GM18861 (cell line): ENCODE data around the gene ZNF415.
A peak's percentile ranks its signal among the peaks of the same experiment; 100 is the strongest.
"Not testable (repeated sequence)": the region's sequence is repeated elsewhere in the genome, so short reads cannot be mapped to it uniquely, and the experiment has no call there.

Experiments
- ATAC-seq: cut with Tn5 transposase; IDR thresholded peaks from one replicate; pipeline ENCODE4 v1.9.1; 2021; ENCODE audit not compliant: unreplicated experiment

Gene ZNF415

DNA sequence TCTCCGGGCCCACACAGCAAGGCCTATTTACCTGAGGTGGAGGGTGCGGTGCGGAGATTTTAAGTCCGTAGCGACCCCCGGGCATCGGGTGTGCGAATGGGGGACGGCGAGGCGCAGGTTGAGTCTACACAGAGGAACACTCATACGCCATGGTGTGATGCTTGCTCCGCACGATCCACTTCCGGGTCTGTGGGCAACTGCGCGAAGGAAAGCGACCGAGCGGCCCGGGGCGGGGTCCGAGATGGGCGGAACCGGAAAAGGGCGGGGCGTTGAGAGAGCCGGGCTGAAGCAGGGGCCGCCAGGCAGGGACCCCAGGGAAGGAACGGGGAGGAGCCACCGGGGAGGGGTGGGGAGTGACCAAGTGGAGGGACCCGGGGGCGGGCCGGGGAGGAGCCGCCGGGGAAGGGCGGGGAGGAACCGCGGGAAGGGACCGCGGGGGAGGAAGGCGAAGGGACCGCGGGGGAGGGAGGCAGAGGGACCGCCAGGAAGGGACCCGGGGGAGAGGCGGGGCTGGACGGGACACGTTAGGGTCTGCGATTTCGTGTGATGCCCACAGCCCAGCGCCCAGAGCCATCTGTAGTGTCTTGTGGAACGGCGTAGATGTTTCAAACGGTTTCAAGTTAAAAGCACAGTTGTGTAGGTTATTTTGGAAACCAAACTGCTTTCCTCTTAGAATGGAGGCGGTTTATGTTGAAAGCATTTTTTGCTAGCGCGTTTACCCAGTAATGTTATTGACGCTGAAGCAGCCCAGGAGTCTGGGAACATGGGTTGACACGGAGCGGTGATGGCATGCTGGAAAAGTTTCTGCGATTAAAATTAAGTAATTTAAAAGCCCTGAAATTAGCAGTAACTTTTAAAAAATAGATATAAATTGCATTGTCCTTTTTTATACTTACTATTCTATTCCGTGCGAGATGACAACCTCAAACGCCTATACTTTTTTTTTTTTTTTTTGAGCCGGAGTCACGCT, 29.2 kb downstream of the ZNF415 start, which contains the start of gene ZNF160:
TSS of gene ZNF160 (minus strand) at position 189 of the 970 bp plus-strand sequence. CDS start 17,146 bp downstream, outside the sequence.
- ATAC-seq = peak; percentile 83

DNA sequence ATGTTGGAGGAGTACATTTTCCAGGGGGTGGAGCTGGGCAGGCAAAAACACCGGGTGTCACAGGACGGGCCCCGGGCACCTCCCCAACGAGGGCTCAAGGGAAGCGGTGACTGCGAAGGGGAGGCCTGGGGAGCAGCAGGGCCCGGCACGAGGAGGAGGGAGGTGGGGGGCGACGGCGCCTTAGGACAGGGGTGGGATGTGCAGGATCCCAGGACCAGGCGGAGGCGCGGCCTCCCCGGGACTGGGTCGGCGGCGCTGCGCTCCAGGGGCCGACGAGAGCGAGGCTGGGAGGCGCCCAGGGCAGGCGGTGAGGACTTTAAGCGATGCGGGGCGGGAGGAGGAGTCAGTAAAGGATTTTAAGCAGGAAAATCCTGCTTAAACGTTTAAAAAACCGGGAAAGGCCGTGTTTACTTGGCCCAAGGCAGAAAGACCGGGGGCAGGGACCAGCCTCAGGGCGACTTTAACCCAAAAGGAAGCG, 29.9 kb downstream of the ZNF415 start:
- peak; percentile 21 for ATAC-seq

DNA sequence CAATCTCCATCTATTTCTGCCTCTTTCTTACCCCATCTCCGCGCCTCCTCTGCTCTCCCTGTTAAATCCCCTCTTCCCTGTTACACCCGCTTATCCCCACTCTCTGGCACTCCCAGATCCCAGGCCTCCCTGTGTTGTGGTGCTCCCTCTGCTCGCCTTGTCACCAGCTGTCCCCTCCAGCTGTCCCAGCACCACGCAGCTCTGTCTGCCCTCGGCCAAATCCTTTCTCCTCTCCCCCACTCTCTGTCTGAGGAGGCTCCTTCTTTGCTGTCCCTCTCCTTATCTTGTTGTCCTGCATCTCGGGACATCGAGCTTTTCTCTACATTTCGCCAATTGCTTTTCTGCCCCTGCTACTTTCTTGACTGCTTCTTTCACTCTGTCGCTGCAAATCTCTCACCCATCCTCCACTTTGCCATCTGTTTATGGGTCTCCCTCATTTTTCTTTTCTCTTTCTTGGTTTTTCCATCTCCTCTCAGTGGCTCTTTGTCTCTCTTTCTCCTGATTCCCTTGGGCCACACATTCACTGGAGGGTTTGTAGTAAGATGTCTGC, 30.4 kb downstream of the ZNF415 start:
- no peak for ATAC-seq

DNA sequence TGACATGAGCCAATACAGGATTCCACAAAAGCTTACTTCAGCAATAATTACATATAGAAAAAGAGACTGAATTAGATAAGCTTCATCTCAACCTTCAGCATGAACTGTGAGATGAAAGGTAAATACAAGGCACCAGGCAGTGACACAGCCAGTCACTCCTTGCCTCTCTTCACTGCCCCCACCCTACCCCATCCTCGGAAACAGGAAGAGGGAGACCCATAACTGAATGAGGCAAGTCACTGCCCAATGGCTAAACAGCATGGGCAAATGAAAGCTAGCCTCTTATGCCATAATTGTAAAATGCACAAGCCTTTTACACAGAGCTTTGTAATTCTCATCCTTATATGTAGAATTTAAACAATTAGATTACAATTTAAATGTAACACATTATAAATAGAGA, 31.2 kb downstream of the ZNF415 start:
- ATAC-seq = no peak

DNA sequence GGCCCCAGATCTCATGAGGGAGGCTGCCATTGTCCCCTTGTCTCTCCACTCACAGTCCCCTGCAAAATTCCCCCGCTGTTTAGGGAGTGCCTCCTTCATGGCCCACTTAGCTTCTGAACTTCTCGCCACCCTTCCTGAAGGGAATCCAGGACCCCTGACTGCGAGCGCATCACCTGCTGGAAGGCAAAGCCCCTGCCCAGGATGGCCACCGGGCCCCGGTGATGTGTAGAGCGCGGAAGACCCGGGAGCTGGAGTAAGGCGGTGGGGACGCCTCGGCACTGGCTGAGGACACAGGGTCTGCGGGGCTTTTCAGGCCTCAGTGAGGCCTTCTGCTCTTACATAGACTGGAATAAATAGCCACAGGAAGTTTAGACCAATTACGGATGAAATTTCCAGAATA, 34.1 kb downstream of the ZNF415 start:
- ATAC-seq = not testable (repeated sequence)

DNA sequence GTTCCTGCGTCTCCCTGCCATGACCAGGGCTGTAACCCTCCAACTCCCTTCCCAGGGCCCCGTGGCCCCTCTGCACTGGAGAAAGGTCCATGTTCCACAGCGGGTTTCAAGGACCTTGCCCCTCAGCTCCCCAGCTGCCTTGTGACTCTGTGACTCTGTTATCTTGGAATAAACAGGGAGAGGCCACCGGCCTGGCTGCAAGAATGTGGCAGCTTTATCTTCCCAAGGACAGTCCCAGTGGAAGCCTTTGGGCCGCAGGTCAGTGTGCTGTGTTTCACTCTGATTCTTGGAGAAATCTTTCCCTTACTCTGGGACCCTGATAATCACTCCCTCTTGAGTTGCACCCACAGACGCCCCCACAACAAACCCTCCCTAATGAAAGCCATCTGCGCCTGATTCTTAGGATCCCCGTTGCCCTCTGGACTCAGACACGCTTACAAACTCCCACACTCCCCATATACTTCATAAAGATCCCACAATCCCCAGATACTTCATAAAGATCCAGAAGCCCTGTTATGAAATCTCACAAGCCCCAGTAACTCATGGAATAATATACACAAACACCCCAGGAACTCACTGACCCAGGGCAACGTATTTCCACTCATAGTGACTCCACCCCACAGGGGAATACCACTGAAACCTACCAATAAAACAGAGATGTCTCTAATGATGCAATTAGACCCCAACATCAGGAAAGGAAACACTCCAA, 35.6 kb downstream of the ZNF415 start:
- ATAC-seq = not testable (repeated sequence)

DNA sequence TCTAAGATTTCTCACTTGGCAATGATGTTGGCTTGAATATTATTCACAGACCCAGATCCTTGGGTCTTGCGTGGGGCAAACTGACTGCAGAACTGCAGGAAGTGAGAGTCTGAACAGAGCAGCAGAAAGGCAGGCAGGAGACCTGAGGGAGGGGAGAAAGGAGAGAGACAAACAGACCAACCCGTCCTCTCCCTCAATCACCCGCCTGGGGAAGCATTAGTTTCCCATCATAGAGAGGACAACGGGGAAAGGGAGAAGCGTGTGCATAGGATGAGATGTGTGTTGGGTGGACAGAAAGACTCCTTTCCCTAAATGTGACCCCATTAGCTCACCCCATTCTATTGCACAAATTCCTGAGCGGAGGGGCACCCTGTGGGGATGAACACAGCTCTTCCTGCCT, 36.1 kb downstream of the ZNF415 start:
- not testable (repeated sequence) for ATAC-seq

DNA sequence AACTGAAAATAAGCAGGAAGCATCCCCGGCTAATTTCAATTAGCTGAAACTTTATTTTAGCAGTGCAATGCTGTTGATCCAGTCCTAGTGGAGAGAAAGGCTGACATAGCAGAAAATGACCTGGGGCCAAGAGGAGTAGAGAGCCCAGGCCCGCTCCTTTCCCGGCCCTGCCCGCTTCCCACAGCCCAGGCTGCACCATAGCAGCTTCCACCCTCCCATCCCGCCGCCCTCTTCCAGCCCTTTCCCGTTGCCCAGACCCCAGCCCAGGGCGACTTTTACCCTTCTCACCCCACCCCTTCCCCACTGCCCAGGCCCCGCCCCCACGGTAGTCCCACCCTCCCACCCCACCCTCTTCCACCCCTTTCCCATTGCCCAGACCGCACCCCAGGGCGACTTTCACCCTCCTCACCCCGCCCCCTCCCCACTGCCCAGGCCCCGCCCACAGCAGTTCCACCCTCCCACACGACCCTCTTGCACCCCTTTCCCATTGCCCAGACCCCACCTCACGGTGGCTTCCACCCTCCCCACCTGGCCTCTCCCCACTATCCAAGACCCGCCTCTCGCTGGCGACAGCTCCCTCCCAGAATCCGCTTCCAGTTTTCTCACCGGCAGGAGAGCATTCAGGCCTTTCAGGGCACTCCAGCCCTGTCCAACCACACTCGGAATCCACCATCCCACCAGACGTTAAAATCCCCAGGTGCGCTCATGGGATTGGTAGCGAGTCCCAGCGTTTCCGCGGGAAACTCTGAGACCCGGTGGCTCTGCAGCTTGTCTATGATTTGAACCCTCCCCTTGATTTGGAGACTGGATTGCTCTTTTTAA, 37.7 kb downstream of the ZNF415 start:
- ATAC-seq = no peak

DNA sequence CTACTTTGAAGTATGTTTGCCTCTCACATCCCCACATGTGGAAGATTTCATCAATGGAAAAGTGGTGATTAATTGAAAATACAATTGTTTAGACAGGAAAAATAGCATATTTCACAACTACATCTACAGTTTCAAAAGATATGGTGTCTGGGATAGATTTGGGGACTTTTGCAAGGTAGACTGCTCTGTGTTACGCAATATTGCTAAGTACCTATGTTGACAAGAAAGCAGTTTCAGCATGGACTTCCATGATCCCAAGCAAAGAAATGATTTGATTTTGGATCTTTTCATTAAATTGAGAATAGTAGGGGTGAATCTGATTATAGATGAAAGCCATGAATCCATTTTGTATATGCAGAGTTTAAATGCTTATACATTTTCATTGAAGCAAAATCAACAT, 40.0 kb downstream of the ZNF415 start:
- ATAC-seq = no peak

DNA sequence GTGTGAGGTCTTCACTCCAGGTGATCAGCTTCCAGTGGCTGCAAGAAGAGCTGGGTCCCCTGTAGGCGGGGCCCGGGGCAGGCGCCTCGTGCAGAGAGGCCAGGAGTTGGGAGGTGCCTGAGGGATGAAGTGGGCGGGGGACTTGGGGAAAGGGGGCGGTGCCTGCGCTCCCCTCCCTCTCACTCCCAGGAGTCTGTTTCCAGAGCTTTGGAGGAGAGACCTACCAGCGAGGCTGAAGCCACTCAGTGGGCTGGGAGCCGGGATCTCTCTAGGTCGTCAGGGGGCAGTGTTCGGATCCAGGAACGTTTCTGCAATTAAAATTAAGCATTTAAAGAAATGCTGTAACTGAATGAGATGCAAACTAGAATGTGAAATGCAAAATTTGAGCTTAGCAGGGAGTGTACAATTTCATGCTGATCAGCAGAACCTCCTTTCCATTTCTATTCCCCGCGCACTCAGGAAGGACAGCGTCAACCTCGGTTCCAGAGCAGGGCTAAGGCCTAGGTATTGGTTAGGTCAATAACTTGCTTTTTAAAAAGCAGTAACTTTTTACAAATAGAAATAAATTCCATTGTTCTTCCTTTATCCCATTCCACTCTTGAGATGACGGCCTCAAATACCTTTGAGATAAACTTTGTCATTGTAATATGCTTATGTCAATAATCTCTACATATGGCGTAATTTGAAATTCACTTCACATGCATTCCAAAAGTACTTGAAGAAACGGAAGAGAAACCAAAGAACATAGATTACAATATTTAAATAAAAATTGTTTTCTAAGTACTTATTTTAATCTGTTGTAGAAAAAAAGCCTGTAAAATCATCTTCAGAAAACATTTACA, 41.1 kb downstream of the ZNF415 start:
- no peak for ATAC-seq

DNA sequence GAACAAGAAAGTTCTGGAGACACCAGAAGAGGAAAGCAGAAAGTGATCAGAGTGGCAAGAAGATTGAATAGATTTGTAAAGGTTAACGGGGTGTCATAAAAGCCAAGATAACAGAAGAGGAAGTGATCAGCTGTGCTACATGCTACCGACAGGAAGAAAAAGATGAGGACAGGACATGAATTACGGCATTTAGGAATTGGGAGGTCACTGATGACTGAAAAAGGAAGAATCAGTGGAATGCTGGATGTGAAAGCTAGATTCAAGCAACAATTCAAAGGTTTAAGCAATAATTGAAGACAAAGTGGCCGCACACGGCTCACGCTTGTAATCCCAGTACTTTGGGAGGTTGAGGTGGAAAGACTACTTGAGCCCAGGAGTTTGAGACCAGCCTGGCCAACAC, 44.6 kb downstream of the ZNF415 start:
- ATAC-seq = no peak

DNA sequence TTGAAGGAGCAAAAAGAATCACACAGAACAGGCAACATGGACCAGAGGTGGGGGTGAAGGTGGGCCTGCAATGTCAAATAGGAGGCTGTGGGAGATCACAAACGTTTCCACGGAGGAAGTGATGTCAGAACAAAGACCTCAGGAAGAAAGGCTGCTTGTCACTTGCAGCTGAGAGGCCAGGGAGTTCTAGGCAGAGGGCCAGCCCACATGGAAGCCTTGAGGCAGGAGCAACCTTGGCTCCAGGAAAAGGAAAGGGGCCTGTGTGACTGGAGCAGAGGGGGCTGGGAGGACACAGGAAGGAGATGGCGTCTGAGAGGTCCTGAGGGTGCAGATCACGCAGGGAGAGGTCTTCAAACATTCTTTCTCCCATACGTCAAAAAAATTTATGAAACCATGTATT, 45.8 kb downstream of the ZNF415 start:
- ATAC-seq = no peak

DNA sequence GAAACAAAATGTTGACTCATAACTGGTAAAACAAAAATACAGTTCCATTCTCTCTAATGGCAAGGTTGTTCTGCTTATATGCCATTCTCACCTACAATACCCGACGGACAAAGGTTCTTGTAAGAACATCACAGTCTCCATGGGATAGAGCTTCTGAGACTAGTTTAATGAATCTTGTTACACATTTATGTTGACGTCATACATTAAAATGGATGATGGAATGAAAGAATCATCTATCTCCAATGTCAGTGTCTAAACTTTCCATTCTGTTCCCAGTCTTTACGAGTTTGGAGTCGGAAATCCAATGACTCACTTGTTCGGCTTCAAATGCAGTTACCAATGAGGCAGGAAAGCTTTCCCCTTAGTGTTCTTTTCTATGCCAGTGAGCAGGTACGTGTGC, 47.2 kb downstream of the ZNF415 start:
- ATAC-seq = no peak

DNA sequence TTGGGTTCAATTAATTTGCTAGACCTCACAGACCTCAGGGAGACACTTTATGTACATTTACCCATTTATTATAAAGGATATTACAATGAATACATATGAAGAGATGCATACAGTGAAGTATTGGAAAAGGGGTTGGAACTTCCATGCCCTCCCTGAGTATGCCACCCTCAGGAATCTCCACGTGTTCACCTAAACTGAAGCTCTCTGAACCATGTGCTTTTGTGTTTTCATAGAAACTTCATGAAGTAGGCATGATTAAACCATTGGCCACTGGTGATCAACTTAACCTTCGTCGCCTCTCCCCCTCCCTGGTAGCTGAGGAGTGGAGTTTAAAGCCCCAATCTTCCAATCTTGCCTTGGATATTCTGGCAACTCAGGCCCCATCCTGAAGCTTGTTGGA, 49.8 kb downstream of the ZNF415 start:
- ATAC-seq = no peak

DNA sequence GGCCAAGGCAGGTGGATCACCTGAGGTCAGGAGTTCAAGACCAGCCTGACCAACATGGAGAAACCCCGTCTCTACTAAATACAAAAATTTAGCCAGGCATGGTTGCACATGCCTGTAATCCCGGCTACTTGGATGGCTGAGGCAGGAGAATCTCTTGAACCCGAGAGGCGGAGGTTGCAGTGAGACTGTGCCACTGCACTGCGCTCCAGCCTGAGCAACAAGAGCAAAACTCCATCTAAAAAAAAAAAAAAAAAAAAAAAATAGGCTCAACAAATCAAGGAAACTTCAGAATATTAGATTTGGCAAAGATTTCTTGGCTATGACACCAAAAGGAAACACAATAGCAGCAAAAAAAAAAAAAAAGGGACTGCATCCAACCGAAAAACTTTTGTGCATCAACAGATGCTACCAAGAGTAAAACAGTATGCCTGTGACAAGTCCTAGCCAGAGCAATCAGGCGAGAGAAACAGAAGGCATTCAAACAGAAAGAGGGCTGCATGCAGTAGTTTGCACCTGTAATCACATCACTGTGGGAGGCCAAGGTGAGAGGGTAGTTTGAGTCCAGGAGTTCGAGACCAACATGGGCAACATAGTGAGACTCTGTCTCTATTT, 53.3 kb downstream of the ZNF415 start:
- ATAC-seq = no peak

DNA sequence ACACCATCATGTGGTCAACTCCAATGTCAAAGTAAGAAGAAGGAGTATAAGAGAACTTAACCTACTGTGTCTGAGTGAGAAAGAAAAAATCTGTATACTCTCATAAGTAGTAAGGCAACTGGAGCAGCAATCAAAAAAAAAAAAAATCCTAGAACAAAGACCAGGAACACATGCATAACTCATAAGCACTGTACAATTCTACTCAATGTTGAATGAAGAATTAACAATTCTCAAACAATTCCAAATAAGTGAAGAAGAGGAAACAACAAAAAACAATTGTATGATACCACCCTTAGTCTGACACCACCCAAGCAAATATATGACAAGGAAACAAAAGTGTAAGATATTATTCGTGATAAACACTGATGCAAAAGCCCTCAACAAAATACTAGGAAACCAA, 54.0 kb downstream of the ZNF415 start:
- no peak for ATAC-seq

DNA sequence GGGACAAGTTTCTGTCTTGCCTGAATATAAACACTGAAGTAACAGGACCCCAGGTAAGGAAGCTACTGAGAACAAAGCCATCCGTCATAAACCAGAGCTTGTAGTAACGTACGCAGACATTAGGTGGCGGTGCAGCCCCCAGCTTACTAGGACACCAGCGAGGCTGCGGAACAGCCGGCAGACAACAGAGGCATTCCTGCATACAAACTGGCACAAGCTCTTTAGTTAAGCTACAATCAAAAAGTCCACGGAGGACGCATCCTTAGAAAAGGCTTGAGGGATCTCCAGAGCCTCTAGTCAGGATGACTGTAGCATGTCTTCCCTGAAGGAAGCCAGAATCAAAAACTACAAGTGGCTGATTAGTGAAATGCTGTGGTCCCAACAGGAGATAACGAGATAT, 55.7 kb downstream of the ZNF415 start:
- no peak for ATAC-seq

DNA sequence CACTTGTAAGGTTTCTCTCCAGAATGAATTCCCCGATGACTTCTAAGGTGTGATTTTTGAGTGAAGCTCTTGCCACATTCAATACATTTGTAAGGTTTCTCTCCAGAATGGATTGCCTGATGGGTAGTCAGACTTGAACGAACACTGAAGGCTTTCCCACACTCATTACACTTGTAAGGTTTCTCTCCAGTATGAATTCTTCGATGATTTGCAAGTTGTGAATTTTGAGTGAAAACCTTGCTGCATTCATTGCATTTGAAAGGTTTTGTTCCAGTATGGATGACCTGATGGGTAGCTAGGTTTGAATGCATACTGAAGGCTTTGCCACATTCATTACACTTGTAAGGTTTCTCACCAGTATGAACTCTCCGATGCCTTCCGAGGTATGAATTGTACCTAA, 63.9 kb downstream of the ZNF415 start:
- no peak for ATAC-seq

DNA sequence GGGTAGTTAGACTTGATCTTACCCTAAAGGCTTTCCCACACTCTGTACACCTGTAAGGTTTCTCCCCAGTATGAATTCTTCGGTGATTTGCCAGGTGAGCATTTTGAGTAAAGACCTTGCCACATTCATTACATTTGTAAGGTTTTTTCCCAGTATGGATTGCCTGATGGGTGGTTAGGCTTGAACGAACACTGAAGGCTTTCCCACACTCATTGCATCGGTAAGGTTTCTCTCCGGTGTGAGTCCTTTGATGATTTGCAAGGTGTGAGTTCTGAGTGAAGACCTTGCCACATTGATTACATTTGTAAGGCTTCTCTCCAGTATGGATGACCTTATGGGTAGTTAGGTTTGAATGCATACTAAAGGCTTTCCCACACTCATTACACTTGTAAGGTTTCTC, 64.5 kb downstream of the ZNF415 start:
- no peak for ATAC-seq
